ENCODE data around the gene SPTBN1. TPM values are rescaled to one million over a fixed set of nuclear protein-coding genes. Genes with fewer than 3 reads are reported as not detected.

The SPTBN1 gene
- total and polyA plus RNA-seq, 2 of the 13 experiments (the other 11 are each of a cell fraction or from before 2014, with no cell fraction given): 123 to 299 TPM

GRCh38 chr2:54638103-54638502, 182.0 kb downstream of the SPTBN1 start:
- ChIA-PET POLR2A (interaction anchor here (1.3 kb wide), 1 partner anchor 80 kb away, joined by 4 read pairs; no protein-coding TSS in a partner anchor), CTCF (ENCODE audit: low intra/inter-chr PET ratio, low total read pairs) (no interaction called here)
- Histone ChIP-seq H3K4me1 (ENCODE audit: insufficient read depth, low read length) (peaks cover 35% of the 10 kb centered on the region), H3K4me3 (replicated peaks in 1 of 3; ENCODE audit: insufficient read depth in 1 of 3, low read depth in 2 of 3, low read length in 3 of 3) (no peak overlapping the region), H2AFZ (ENCODE audit: low read length) (no peak overlapping the region), H3K36me3 (replicated peaks in 1 of 2; ENCODE audit: control insufficient read depth in 1 of 2, insufficient read depth in 2 of 2, low read length in 2 of 2) (peaks cover 69 to 95% of the 10 kb centered on the region in 2 experiments), H3K4me2 (ENCODE audit: low read depth, low read length) (no peak overlapping the region), H3K27ac (ENCODE audit: extremely low read length, insufficient read depth, low read length) (no peak overlapping the region), H3K27me3 (ENCODE audit: control insufficient read depth in 1 of 2, insufficient read depth in 2 of 2, low read length in 2 of 2) (no peaks in the 10 kb centered on the region), H3K79me2 (ENCODE audit: insufficient read depth, low read length) (peaks cover 38% of the 10 kb centered on the region), H3K9me3 (ENCODE audit: low read length) (no peaks in the 10 kb centered on the region), H4K20me1 (ENCODE audit: insufficient read depth, low read length) (peaks cover 43% of the 10 kb centered on the region), H3K9ac (ENCODE audit: insufficient read depth, low read depth, low read length) (no peak overlapping the region)
- TF ChIP-seq ZNF510 (CRISPR knock-in tag; IDR thresholded peaks at IDR 0.05; ENCODE audit: low read depth): no peak
- peak; percentile 64; the same call in 1 of the 2 replicates for TF ChIP-seq CEBPB (IDR thresholded peaks at IDR 0.05; ENCODE audit: borderline replicate concordance, low read depth, low read length)
- in situ Hi-C loops (cut with HindIII; ENCODE audit: extremely low pct_ligation_motif_present, low pct_unique_long_range_greater_than_20kb) (no loop called here), intact Hi-C loops (cut with micrococcal nuclease; ENCODE audit: unreplicated experiment) (no loop called here)
- 95% methylated on average over 3 of the region's 3 CpGs for WGBS (ENCODE audit: low lambda C conversion rate)
- no peak for DNase-seq (ENCODE audit: low spot score)
- BruUV-seq (replicated peaks): no TSS peak
- no peak for ATAC-seq
- no peak for FAIRE-seq

- no peak overlapping the region for H3K4me2 ChIP-seq (ENCODE audit: low read depth, low read length)
- ChIA-PET POLR2A (interaction anchor here (1.3 kb wide), 1 partner anchor 80 kb away, joined by 4 read pairs; no protein-coding TSS in a partner anchor), CTCF (ENCODE audit: low intra/inter-chr PET ratio, low total read pairs) (no interaction called here)
- H3K79me2 ChIP-seq (ENCODE audit: insufficient read depth, low read length): peaks cover 35% of the 10 kb centered on the region
- TF ChIP-seq ZNF83 (CRISPR knock-in tag; IDR thresholded peaks at IDR 0.05; ENCODE audit: borderline replicate concordance) (no peak), POLR2A (IDR thresholded peaks at IDR 0.05; ENCODE audit: insufficient read depth in 1 of 2, low read depth in 2 of 2, low read length in 2 of 2) (peak in 1 of 2 experiments; percentile 35; a peak in 1 of 4 replicates), RFXAP (CRISPR knock-in tag; IDR thresholded peaks at IDR 0.05; ENCODE audit: borderline replicate concordance) (no peak), RBM22 (optimal IDR thresholded peaks at IDR 0.05; ENCODE audit: low read length) (peak; percentile 90), ZNF225 (CRISPR knock-in tag; IDR thresholded peaks at IDR 0.05) (no peak), ZNF746 (CRISPR knock-in tag; IDR thresholded peaks at IDR 0.05) (no peak), KMT2A (CRISPR knock-in tag; IDR thresholded peaks at IDR 0.05) (no peak)
- H3K4me3 ChIP-seq (replicated peaks in 1 of 3; ENCODE audit: insufficient read depth in 1 of 3, low read depth in 2 of 3, low read length in 3 of 3): no peak overlapping the region
- whole genome bisulfite sequencing (ENCODE audit: low lambda C conversion rate): 98% methylated on average over 7 of the region's 7 CpGs
- H3K9ac ChIP-seq (ENCODE audit: insufficient read depth, low read depth, low read length): no peak overlapping the region
- no peaks in the 10 kb centered on the region for H3K27me3 ChIP-seq (ENCODE audit: control insufficient read depth in 1 of 2, insufficient read depth in 2 of 2, low read length in 2 of 2)
- intact Hi-C loops (cut with micrococcal nuclease; ENCODE audit: unreplicated experiment) (no loop called here), in situ Hi-C loops (cut with HindIII; ENCODE audit: extremely low pct_ligation_motif_present, low pct_unique_long_range_greater_than_20kb) (no loop called here)
- no peak overlapping the region for H2AFZ ChIP-seq (ENCODE audit: low read length)
- DNase-seq (ENCODE audit: low spot score): no peak
- peaks cover 30% of the 10 kb centered on the region for H3K4me1 ChIP-seq (ENCODE audit: insufficient read depth, low read length)
- H4K20me1 ChIP-seq (ENCODE audit: insufficient read depth, low read length): peaks cover 42% of the 10 kb centered on the region
- peaks cover 68 to 94% of the 10 kb centered on the region in 2 experiments for H3K36me3 ChIP-seq (replicated peaks in 1 of 2; ENCODE audit: control insufficient read depth in 1 of 2, insufficient read depth in 2 of 2, low read length in 2 of 2)
- no peak for ATAC-seq
- no peak for FAIRE-seq
- no peak overlapping the region for H3K27ac ChIP-seq (ENCODE audit: extremely low read length, insufficient read depth, low read length)
- no peaks in the 10 kb centered on the region for H3K9me3 ChIP-seq (ENCODE audit: low read length)
- TSS peak; percentile 23 for BruUV-seq (replicated peaks)
Observed at GRCh38 chr2:54638774-54639187, 182.7 kb downstream of the SPTBN1 start.
